Fibroblast of skin of back (primary cell): Measurements from ENCODE around the gene DISC1.

Source experiments
- DNase-seq: peaks from one replicate; pipeline ENCODE4 v3.0.0-alpha.2; 2013

DISC1 gene

DNA sequence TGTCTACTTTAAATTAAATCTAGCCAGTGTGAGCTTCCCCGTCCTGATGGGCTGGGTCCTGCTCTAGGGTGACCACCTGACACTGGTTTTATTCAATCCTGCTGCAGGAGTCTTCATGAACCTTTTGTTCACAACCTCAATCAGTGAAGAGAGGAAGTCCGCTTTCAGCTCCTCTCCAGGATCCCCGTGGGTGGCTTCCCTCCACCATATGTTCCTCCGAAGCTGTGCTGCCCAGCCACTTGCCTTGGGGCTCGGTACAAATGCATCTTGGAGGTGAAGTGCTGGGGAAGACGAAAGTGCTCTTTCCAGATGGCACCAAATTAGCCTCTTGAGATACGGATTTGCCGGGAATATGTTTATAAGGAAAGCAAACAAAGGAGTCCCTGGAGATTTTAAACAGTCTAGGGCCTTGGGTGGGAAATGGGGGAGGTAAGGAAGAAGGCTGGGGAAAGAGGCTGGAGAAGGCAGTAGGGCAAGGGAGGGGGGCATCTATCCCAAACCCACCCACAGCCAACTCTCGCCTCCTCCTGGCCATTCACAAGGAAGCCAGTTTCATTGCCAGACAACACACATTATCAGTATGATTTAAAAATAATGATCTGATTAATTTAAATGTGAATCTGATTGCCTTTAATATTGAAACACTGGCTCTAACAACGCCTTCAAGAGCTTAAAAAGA lies 430.8 kb downstream of the DISC1 start:
- DNase-seq, result no peak

- DNase-seq, result no peak
These were observed 431.3 kb downstream of the DISC1 start for GRCh38 chr1:232057896-232058274.

DNA sequence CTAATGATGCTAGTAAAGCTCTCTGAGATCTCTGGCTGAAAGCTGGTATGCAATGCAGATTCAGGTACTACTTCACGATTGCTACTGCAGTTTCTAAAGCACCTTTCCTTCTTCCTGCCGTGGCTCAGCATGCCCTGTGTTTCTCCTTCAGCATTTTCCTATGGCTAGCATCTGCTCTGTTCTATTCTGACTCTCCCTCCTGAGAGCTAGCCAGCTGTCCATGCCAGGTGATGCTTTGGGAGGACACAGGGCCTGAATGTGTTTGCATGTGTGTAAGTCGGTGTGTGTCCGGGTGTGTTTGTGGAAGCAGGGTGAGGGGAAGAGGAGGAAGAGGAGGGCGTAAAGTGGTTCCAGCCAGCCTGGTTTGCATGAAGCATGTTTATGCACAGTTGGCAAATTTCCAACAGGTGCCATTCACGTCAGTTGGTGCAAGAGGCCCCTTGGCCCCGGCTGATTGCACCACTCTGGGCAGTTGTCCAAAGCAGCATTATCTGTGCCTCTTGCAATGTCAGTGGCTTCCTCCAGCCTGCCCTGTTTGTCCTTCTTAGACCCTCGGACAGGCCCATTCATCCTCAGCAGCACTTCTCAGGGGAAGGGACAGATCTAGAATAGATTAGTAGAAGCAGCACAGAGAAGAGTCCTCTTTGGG lies 433.3 kb downstream of the DISC1 start:
- no peak for DNase-seq

- DNase-seq, result no peak
These were observed 436.4 kb downstream of the DISC1 start for GRCh38 chr1:232062967-232063366.

- DNase-seq, result no peak
These were observed 439.9 kb downstream of the DISC1 start for GRCh38 chr1:232066521-232066920.

DNA sequence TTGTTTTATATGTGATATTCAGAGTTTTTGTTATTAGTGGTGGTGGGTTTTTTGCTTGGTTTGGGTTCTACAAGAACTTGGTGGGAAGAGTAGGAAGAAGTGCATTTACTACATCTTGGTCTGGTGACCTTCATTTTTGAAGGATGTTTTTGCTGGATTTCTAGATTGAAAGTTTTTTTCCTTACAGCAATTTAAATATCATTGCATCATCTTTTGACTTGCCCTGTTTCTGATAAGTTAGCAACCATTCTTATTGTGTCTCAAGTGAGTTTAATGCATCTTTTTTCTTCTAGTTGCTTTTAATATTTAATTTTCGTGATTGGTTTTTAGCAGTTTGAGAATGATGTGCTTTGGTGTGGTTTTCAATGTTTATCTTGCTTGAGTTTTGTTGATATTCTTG lies 447.7 kb downstream of the DISC1 start:
- no peak for DNase-seq

- no peak for DNase-seq
These were observed 451.2 kb downstream of the DISC1 start for GRCh38 chr1:232077809-232078208.

DNA sequence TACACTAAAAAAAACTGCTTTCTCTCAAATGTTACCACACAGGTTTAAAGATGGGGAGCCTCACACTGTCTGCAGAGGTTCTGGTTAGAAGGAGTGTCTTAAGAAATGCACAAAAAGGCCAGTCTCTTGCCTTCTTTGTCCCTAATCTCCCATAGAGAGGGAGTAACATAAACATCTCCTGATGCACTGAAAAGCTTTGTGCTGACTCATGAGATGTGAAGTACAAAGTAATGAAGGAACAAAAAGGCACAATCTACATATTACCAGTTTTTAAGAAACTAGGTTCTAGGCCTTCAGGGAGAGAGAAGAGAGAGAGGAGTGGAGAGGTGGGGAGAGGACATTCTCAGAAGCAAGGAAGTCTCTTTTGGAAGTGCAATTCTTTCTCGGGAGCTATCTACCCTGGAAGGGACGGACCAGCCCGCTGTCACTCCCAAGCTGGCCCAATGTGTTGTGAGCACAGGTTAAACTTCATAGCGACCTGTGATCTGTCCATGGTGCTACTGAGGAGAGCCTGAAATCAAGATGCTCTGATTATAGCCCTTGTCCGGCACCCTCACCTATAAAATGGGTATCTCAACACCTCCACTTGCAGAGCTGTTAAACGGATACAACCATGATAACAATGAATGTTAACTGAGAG lies 458.1 kb downstream of the DISC1 start:
- peak; percentile 27 for DNase-seq

DNA sequence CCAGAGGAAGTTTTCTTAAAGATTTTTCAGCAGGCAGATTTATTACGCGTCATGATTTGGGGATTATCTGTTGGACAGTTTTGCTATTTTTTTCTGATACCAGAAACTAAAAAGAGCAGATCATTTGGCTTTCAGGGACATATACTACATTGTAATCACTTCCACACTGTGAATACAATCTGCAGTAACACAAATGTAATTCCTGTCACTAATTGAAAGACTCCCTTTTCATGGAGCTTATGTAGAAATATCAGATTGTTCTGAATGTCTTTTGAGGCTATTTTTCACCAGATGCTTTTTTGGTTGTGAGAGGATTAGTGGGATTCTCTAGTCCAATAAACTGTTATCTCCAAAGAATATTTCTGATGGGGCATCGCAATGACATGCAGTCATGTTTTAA lies 464.2 kb downstream of the DISC1 start:
- peak; percentile 47 for DNase-seq
